Measurements from ENCODE around the gene DYNC1I1. TPM values are rescaled to one million over a fixed set of nuclear protein-coding genes. Genes with fewer than 3 reads are reported as not detected.

DYNC1I1 gene
- total RNA-seq, 2 experiments from 2014 or later, result 0.08 TPM; not detected in 1

- no peak for DNase-seq
- Histone ChIP-seq H3K4me3 (ENCODE audit: low read length) (no peak overlapping the region), H3K27ac (ENCODE audit: low read depth in 1 of 2, low read length in 2 of 2) (no peak overlapping the region), H3K4me1 (ENCODE audit: insufficient read depth, low read length) (no peaks in the 10 kb centered on the region), H3K9me3 (ENCODE audit: control insufficient read depth in 1 of 2, insufficient read depth in 1 of 2, low read length in 2 of 2) (no peaks in the 10 kb centered on the region), H3K36me3 (ENCODE audit: insufficient read depth, low read length) (no peaks in the 10 kb centered on the region), H3K27me3 (ENCODE audit: control insufficient read depth in 1 of 2, insufficient read depth in 2 of 2, low read length in 2 of 2) (no peaks in the 10 kb centered on the region)
- Mint-ChIP-seq H3K4me1 (ENCODE audit: low read depth) (no peaks in the 10 kb centered on the region), H3K27ac (no peak overlapping the region), H3K4me3 (no peak overlapping the region), H3K9me3 (no peaks in the 10 kb centered on the region), H3K36me3 (ENCODE audit: low read depth) (no peaks in the 10 kb centered on the region), H3K27me3 (peaks cover 57% of the 10 kb centered on the region)
- TF ChIP-seq, protein P1, sequence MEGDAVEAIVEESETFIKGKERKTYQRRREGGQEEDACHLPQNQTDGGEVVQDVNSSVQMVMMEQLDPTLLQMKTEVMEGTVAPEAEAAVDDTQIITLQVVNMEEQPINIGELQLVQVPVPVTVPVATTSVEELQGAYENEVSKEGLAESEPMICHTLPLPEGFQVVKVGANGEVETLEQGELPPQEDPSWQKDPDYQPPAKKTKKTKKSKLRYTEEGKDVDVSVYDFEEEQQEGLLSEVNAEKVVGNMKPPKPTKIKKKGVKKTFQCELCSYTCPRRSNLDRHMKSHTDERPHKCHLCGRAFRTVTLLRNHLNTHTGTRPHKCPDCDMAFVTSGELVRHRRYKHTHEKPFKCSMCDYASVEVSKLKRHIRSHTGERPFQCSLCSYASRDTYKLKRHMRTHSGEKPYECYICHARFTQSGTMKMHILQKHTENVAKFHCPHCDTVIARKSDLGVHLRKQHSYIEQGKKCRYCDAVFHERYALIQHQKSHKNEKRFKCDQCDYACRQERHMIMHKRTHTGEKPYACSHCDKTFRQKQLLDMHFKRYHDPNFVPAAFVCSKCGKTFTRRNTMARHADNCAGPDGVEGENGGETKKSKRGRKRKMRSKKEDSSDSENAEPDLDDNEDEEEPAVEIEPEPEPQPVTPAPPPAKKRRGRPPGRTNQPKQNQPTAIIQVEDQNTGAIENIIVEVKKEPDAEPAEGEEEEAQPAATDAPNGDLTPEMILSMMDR (IDR thresholded peaks at IDR 0.05), result no peak
- CTCF ChIA-PET, result no interaction called here
- POLR2A ChIA-PET, result no interaction called here
- no peak for ATAC-seq (ENCODE audit: poor library complexity)
- intact Hi-C loops (cut with DNase I, micrococcal nuclease), result no loop called here
Measured at GRCh38 chr7:96061844-96062243, 289.5 kb downstream of the DYNC1I1 start.

GRCh38 chr7:96067321-96067720 is 295.0 kb downstream of the DYNC1I1 start:
- POLR2A ChIA-PET, result no interaction called here
- Histone ChIP-seq H3K27me3 (ENCODE audit: control insufficient read depth in 1 of 2, insufficient read depth in 2 of 2, low read length in 2 of 2) (peaks cover 6 to 27% of the 10 kb centered on the region in 2 experiments), H3K4me3 (ENCODE audit: low read length) (no peak overlapping the region), H3K9me3 (ENCODE audit: control insufficient read depth in 1 of 2, insufficient read depth in 1 of 2, low read length in 2 of 2) (no peaks in the 10 kb centered on the region), H3K4me1 (ENCODE audit: insufficient read depth, low read length) (no peaks in the 10 kb centered on the region), H3K36me3 (ENCODE audit: insufficient read depth, low read length) (no peaks in the 10 kb centered on the region), H3K27ac (ENCODE audit: low read depth in 1 of 2, low read length in 2 of 2) (no peak overlapping the region)
- H3K4me3 Mint-ChIP-seq, result no peak overlapping the region
- no peak overlapping the region for H3K27ac Mint-ChIP-seq
- H3K4me1 Mint-ChIP-seq (ENCODE audit: low read depth), result no peaks in the 10 kb centered on the region
- CTCF ChIA-PET, result interaction anchor here (0.6 kb wide), 1 partner anchor 541 kb away, joined by 3 read pairs; no protein-coding TSS in a partner anchor
- TF ChIP-seq, protein P1 (IDR thresholded peaks at IDR 0.05), result no peak
- peaks cover 58% of the 10 kb centered on the region for H3K27me3 Mint-ChIP-seq
- H3K9me3 Mint-ChIP-seq, result no peaks in the 10 kb centered on the region
- no peaks in the 10 kb centered on the region for H3K36me3 Mint-ChIP-seq (ENCODE audit: low read depth)
- intact Hi-C loops (cut with DNase I, micrococcal nuclease), result no loop called here
- ATAC-seq (ENCODE audit: poor library complexity), result no peak
- DNase-seq, result no peak

DNA sequence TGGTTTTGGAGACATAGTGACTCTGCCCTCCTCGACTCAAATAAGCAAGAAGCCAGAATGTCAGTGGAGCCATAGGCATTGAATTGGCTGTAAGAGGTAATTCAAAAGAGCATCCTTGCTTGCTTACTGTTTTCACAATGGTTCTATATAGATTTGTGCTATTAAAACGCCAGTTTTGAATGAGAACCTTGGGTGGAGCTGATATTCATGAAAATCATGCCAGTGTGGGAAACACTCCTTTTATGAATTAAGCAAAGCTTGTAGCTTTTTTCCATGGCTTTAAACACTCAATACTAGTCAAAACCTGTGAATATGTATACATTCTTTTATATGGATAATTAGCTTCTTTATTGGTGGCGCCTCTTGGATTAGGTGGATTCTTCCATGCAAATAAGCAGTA is 297.0 kb downstream of the DYNC1I1 start:
- peaks cover 6 to 38% of the 10 kb centered on the region in 2 experiments for H3K27me3 ChIP-seq (ENCODE audit: control insufficient read depth in 1 of 2, insufficient read depth in 2 of 2, low read length in 2 of 2)
- Mint-ChIP-seq H3K27ac (no peak overlapping the region), H3K27me3 (peaks cover 46% of the 10 kb centered on the region), H3K36me3 (ENCODE audit: low read depth) (no peaks in the 10 kb centered on the region), H3K4me3 (no peak overlapping the region), H3K4me1 (ENCODE audit: low read depth) (no peaks in the 10 kb centered on the region), H3K9me3 (no peaks in the 10 kb centered on the region)
- intact Hi-C loops (cut with DNase I, micrococcal nuclease), result no loop called here
- CTCF ChIA-PET, result no interaction called here
- H3K4me3 ChIP-seq (ENCODE audit: low read length), result no peak overlapping the region
- POLR2A ChIA-PET, result no interaction called here
- H3K27ac ChIP-seq (ENCODE audit: low read depth in 1 of 2, low read length in 2 of 2), result no peak overlapping the region
- no peaks in the 10 kb centered on the region for H3K9me3 ChIP-seq (ENCODE audit: control insufficient read depth in 1 of 2, insufficient read depth in 1 of 2, low read length in 2 of 2)
- ATAC-seq (ENCODE audit: poor library complexity), result no peak
- TF ChIP-seq, protein P1 (IDR thresholded peaks at IDR 0.05), result no peak
- no peaks in the 10 kb centered on the region for H3K4me1 ChIP-seq (ENCODE audit: insufficient read depth, low read length)
- DNase-seq, result no peak
- no peaks in the 10 kb centered on the region for H3K36me3 ChIP-seq (ENCODE audit: insufficient read depth, low read length)
